Endodermal cell (in vitro differentiated cells): ENCODE data around the gene TCN2. TPM values are rescaled to one million over a fixed set of nuclear protein-coding genes. Genes with fewer than 3 reads are reported as not detected.

Experiments
- DNase-seq: peaks from one replicate; pipeline ENCODE4 v3.0.0-alpha.2; 2017
- H3K27ac ChIP-seq: 2 replicates; pipeline ENCODE4 v1.5.1; 2013; ENCODE audit warnings: mild to moderate bottlenecking, low read depth, low read length, moderate library complexity
- H3K27me3 ChIP-seq: 2 replicates; pipeline ENCODE4 v1.6.1; 2013; ENCODE audit warnings: mild to moderate bottlenecking, low read length, moderate library complexity; ENCODE audit not compliant: insufficient read depth, control insufficient read depth, poor library complexity, severe bottlenecking
- H3K36me3 ChIP-seq: 2 replicates; pipeline ENCODE4 v1.7.0; 2013; ENCODE audit warnings: mild to moderate bottlenecking, low read length, moderate library complexity; ENCODE audit not compliant: control insufficient read depth, insufficient read depth
- H3K4me1 ChIP-seq: one replicate; pipeline ENCODE4 v1.7.0; 2013; ENCODE audit warnings: low read length; ENCODE audit not compliant: control insufficient read depth, insufficient read depth
- H3K4me3 ChIP-seq: 2 replicates; pipeline ENCODE4 v1.5.1; 2013; ENCODE audit warnings: mild to moderate bottlenecking, low read length, moderate library complexity
- H3K9ac ChIP-seq: 2 replicates; pipeline ENCODE4 v1.6.1; 2013; ENCODE audit warnings: mild to moderate bottlenecking, low read length, moderate library complexity; ENCODE audit not compliant: poor library complexity, severe bottlenecking; ENCODE audit errors: extremely low read depth
- H3K9me3 ChIP-seq: 2 replicates; pipeline ENCODE4 v1.6.1; 2013; ENCODE audit warnings: mild to moderate bottlenecking, low read length, moderate library complexity; ENCODE audit not compliant: control insufficient read depth
- H3K27ac Mint-ChIP-seq: 2 replicates; pipeline ENCODE4 v1.8.0; 2020; ENCODE audit warnings: mixed read lengths
- H3K27me3 Mint-ChIP-seq: 2 replicates; pipeline ENCODE4 v1.8.0; 2021; ENCODE audit warnings: mild to moderate bottlenecking, mixed read lengths; ENCODE audit not compliant: insufficient read depth
- H3K36me3 Mint-ChIP-seq: 2 replicates; pipeline ENCODE4 v1.8.0; 2020; ENCODE audit warnings: low read depth, mixed read lengths
- H3K4me1 Mint-ChIP-seq: 2 replicates; pipeline ENCODE4 v1.8.0; 2020; ENCODE audit warnings: mixed read lengths
- H3K4me3 Mint-ChIP-seq: 2 replicates; pipeline ENCODE4 v1.8.0; 2020; ENCODE audit warnings: mild to moderate bottlenecking, moderate library complexity, mixed read lengths
- H3K9me3 Mint-ChIP-seq: 2 replicates; pipeline ENCODE4 v1.8.0; 2020; ENCODE audit warnings: mild to moderate bottlenecking, mixed read lengths
- WGBS, 2 experiments: methylation state at CpG; one replicate each; pipeline versions ENCODE4 v1.1.5 to v1.1.7; 2013; ENCODE audit warnings: missing lambda C conversion rate in 2 of 2, mixed read lengths in 1 of 2; ENCODE audit not compliant: insufficient coverage in 1 of 2, insufficient read length in 1 of 2; 5-methylcytosine and 5-hydroxymethylcytosine counted together
- total RNA-seq, 2 donors: library from RNA; stranded (reverse); fragmentation: NEBNext Ultra II Directional in 1 of 2; extraction: Animal tissue kit (Norgen Biotek cat#: 25700) in 1 of 2; gene quantifications; 2 replicates in 1 of 2; 3 replicates in 1 of 2; pipeline ENCODE4 v1.2.1, GENCODE V29; 2021
- TF ChIP-seq, protein P1 (sequence below): fragments of 200-600 bp; sonication (generic); conservative IDR thresholded peaks from 2 replicates; pipeline ENCODE4 v1.5.0; 2021; ENCODE audit warnings: antibody characterized with exemption, mild to moderate bottlenecking

Gene TCN2
- total RNA-seq, 2 donors from 2014 or later, result 71.8 to 73.6 TPM

DNA sequence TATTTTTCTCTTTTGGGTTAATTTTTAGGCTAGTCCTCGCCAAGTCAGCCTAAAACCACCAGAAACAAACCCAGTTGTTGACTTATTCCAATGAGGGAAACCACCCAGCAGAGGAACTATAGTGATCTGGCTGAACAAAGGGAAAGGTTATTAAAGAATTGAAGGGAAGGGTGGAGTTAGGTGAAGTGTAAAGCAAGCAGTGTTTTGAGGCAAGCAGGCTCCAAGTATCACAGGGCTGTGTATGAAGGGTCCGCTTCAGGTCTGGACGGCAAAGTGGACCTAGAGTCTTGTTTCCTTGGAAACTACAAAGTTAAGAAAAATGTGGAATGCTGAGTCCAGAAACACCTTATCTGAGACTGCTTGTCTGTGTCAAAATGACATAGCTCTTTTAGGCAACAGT lies 3.2 kb upstream of the TCN2 start:
- Histone ChIP-seq H3K27ac (no peak overlapping the region), H3K9ac (no peak overlapping the region), H3K27me3 (no peaks in the 10 kb centered on the region), H3K9me3 (no peaks in the 10 kb centered on the region), H3K4me1 (peaks cover 7% of the 10 kb centered on the region), H3K36me3 (no peaks in the 10 kb centered on the region), H3K4me3 (no peak overlapping the region)
- TF ChIP-seq, protein P1, sequence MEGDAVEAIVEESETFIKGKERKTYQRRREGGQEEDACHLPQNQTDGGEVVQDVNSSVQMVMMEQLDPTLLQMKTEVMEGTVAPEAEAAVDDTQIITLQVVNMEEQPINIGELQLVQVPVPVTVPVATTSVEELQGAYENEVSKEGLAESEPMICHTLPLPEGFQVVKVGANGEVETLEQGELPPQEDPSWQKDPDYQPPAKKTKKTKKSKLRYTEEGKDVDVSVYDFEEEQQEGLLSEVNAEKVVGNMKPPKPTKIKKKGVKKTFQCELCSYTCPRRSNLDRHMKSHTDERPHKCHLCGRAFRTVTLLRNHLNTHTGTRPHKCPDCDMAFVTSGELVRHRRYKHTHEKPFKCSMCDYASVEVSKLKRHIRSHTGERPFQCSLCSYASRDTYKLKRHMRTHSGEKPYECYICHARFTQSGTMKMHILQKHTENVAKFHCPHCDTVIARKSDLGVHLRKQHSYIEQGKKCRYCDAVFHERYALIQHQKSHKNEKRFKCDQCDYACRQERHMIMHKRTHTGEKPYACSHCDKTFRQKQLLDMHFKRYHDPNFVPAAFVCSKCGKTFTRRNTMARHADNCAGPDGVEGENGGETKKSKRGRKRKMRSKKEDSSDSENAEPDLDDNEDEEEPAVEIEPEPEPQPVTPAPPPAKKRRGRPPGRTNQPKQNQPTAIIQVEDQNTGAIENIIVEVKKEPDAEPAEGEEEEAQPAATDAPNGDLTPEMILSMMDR, result no peak
- Mint-ChIP-seq H3K27ac (no peak overlapping the region), H3K36me3 (peaks cover 8% of the 10 kb centered on the region), H3K27me3 (no peaks in the 10 kb centered on the region), H3K4me3 (no peak overlapping the region), H3K9me3 (peaks cover 2% of the 10 kb centered on the region), H3K4me1 (peaks cover 34% of the 10 kb centered on the region)
- 89 to 94% methylated on average over 3 of the region's 3 CpGs for WGBS, 2 experiments
- no peak for DNase-seq

- Histone ChIP-seq H3K4me3 (no peak overlapping the region), H3K4me1 (peaks cover 8% of the 10 kb centered on the region), H3K9me3 (no peaks in the 10 kb centered on the region), H3K27me3 (no peaks in the 10 kb centered on the region), H3K36me3 (no peaks in the 10 kb centered on the region), H3K27ac (no peak overlapping the region), H3K9ac (no peak overlapping the region)
- H3K36me3 Mint-ChIP-seq, result peaks cover 8% of the 10 kb centered on the region
- TF ChIP-seq, protein P1, result no peak
- 98 to 100% methylated on average over 1 to 2 of the region's 2 CpGs for WGBS, 2 experiments
- peaks cover 43% of the 10 kb centered on the region for H3K4me1 Mint-ChIP-seq
- peaks cover 2% of the 10 kb centered on the region for H3K9me3 Mint-ChIP-seq
- DNase-seq, result no peak
- no peak overlapping the region for H3K27ac Mint-ChIP-seq
- no peak overlapping the region for H3K4me3 Mint-ChIP-seq
- no peaks in the 10 kb centered on the region for H3K27me3 Mint-ChIP-seq
These were observed 2.3 kb upstream of the TCN2 start for GRCh38 chr22:30604723-30605122.

GRCh38 chr22:30605449-30606110 lies 1.4 kb upstream of the TCN2 start:
- Histone ChIP-seq H3K27ac (peak overlapping the region; percentile 61), H3K9ac (peak overlapping the region; percentile 70), H3K27me3 (no peaks in the 10 kb centered on the region), H3K9me3 (no peaks in the 10 kb centered on the region), H3K4me1 (peaks cover 8% of the 10 kb centered on the region), H3K36me3 (peaks cover 6% of the 10 kb centered on the region), H3K4me3 (peak overlapping the region; percentile 77)
- Mint-ChIP-seq H3K27ac (peak overlapping the region; percentile 98), H3K36me3 (peaks cover 14% of the 10 kb centered on the region), H3K4me3 (peak overlapping the region; percentile 69), H3K4me1 (peaks cover 50% of the 10 kb centered on the region), H3K9me3 (peaks cover 2% of the 10 kb centered on the region), H3K27me3 (no peaks in the 10 kb centered on the region)
- 67 to 72% methylated on average over 5 to 9 of the region's 9 CpGs for WGBS, 2 experiments
- peak; percentile 76 for DNase-seq
- TF ChIP-seq, protein P1, result peak; percentile 89
